ENCODE results near the gene KLHL6.
A peak's percentile ranks its signal among the peaks of the same experiment; 100 is the strongest.

KLHL6 gene

GRCh38 chr3:183537295-183537730, 18.2 kb downstream of the KLHL6 start:
- Histone ChIP-seq H3K4me3 (replicated peaks; ENCODE audit: insufficient read depth, low read length) (no peak overlapping the region), H3K27ac (replicated peaks) (peak overlapping the region; percentile 38), H3K27me3 (ENCODE audit: insufficient read depth, poor library complexity, severe bottlenecking) (no peaks in the 10 kb centered on the region)
- TF ChIP-seq POLR2AphosphoS5 (IDR thresholded peaks at IDR 0.05; ENCODE audit: low read depth) (no peak), REST (IDR thresholded peaks at IDR 0.05; ENCODE audit: insufficient replicate concordance, low read depth) (no peak), GABPA (IDR thresholded peaks at IDR 0.05; ENCODE audit: low read depth) (no peak), SPI1 (IDR thresholded peaks at IDR 0.05; ENCODE audit: borderline replicate concordance, low read depth) (peak; percentile 6; the same call in 1 of the 2 replicates)
- peak; percentile 85 to 87 for DNase-seq (ENCODE audit: low read depth in 1 of 2, low spot score in 1 of 2)

GRCh38 chr3:183536238-183536880, 19.1 kb downstream of the KLHL6 start:
- Histone ChIP-seq H3K27ac (replicated peaks) (no peak overlapping the region), H3K27me3 (ENCODE audit: insufficient read depth, poor library complexity, severe bottlenecking) (no peaks in the 10 kb centered on the region), H3K4me3 (replicated peaks; ENCODE audit: insufficient read depth, low read length) (no peak overlapping the region)
- TF ChIP-seq POLR2AphosphoS5 (IDR thresholded peaks at IDR 0.05; ENCODE audit: low read depth) (no peak), CTCF (IDR thresholded peaks at IDR 0.05; ENCODE audit: insufficient read depth, low read length) (no peak), SPI1 (IDR thresholded peaks at IDR 0.05; ENCODE audit: borderline replicate concordance, low read depth) (no peak)
- no peak for DNase-seq (ENCODE audit: low read depth in 1 of 2, low spot score in 1 of 2)

GRCh38 chr3:183534249-183534648, 21.3 kb downstream of the KLHL6 start:
- TF ChIP-seq POLR2AphosphoS5 (IDR thresholded peaks at IDR 0.05; ENCODE audit: low read depth) (no peak), GABPA (IDR thresholded peaks at IDR 0.05; ENCODE audit: low read depth) (no peak), SPI1 (IDR thresholded peaks at IDR 0.05; ENCODE audit: borderline replicate concordance, low read depth) (no peak), REST (IDR thresholded peaks at IDR 0.05; ENCODE audit: insufficient replicate concordance, low read depth) (no peak), CTCF (IDR thresholded peaks at IDR 0.05; ENCODE audit: insufficient read depth, low read length) (no peak)
- no peak overlapping the region for H3K4me3 ChIP-seq (replicated peaks; ENCODE audit: insufficient read depth, low read length)
- no peak for DNase-seq (ENCODE audit: low read depth in 1 of 2, low spot score in 1 of 2)
- no peak overlapping the region for H3K27ac ChIP-seq (replicated peaks)
- H3K27me3 ChIP-seq (ENCODE audit: insufficient read depth, poor library complexity, severe bottlenecking): no peaks in the 10 kb centered on the region

GRCh38 chr3:183533412-183534132, 21.9 kb downstream of the KLHL6 start:
- H3K27ac ChIP-seq (replicated peaks): no peak overlapping the region

More at GRCh38 chr3:183533412-183534132, 21.9 kb downstream of the KLHL6 start:
- DNase-seq (ENCODE audit: low read depth in 1 of 2, low spot score in 1 of 2): no peak
- Histone ChIP-seq H3K27me3 (ENCODE audit: insufficient read depth, poor library complexity, severe bottlenecking) (no peaks in the 10 kb centered on the region), H3K4me3 (replicated peaks; ENCODE audit: insufficient read depth, low read length) (no peak overlapping the region)
- TF ChIP-seq REST (IDR thresholded peaks at IDR 0.05; ENCODE audit: insufficient replicate concordance, low read depth): no peak
- no peak for TF ChIP-seq CTCF (IDR thresholded peaks at IDR 0.05; ENCODE audit: insufficient read depth, low read length)
- TF ChIP-seq SPI1 (IDR thresholded peaks at IDR 0.05; ENCODE audit: borderline replicate concordance, low read depth): no peak
- no peak for TF ChIP-seq POLR2AphosphoS5 (IDR thresholded peaks at IDR 0.05; ENCODE audit: low read depth)
- TF ChIP-seq GABPA (IDR thresholded peaks at IDR 0.05; ENCODE audit: low read depth): no peak
